NCI-H128 (cell line): ENCODE measurements around the gene PTGS2.

Experiments
- DNase-seq: peaks from one replicate; lab custom pipeline; 2025; ENCODE audit not compliant: unreplicated experiment; lab: John Stamatoyannopoulos, UW

The PTGS2 gene

GRCh38 chr1:186680245-186681061 lies at the start of gene PTGS2:
Gene PTGS2, minus strand, starts transcription at chr1:186680423. Its CDS starts 133 bp downstream, at chr1:186680290.
- peak; percentile 52 for DNase-seq

- DNase-seq, result no peak
Observed at GRCh38 chr1:186722711-186723309, 42.6 kb upstream of the PTGS2 start.

- no peak for DNase-seq
Observed at GRCh38 chr1:186717286-186717685, 37.1 kb upstream of the PTGS2 start.

GRCh38 chr1:186715887-186716809 lies 35.9 kb upstream of the PTGS2 start:
- DNase-seq, result no peak

GRCh38 chr1:186710696-186711095 lies 30.5 kb upstream of the PTGS2 start:
- no peak for DNase-seq

GRCh38 chr1:186708694-186709097 lies 28.5 kb upstream of the PTGS2 start:
- no peak for DNase-seq

GRCh38 chr1:186703209-186703766 lies 23.1 kb upstream of the PTGS2 start:
- no peak for DNase-seq

GRCh38 chr1:186700722-186701121 lies 20.5 kb upstream of the PTGS2 start:
- DNase-seq, result no peak

GRCh38 chr1:186699519-186699918 lies 19.3 kb upstream of the PTGS2 start:
- no peak for DNase-seq

- no peak for DNase-seq
Observed at GRCh38 chr1:186689907-186690306, 9.7 kb upstream of the PTGS2 start.

GRCh38 chr1:186689376-186689775 lies 9.2 kb upstream of the PTGS2 start:
- DNase-seq, result no peak

- no peak for DNase-seq
Observed at GRCh38 chr1:186683652-186684410, 3.6 kb upstream of the PTGS2 start.

GRCh38 chr1:186682736-186683135 lies 2.5 kb upstream of the PTGS2 start:
- DNase-seq, result no peak

GRCh38 chr1:186681801-186682200 lies 1.6 kb upstream of the PTGS2 start:
- no peak for DNase-seq

GRCh38 chr1:186681121-186681520 lies 898 bp upstream of the PTGS2 start:
- DNase-seq, result no peak

GRCh38 chr1:186679924-186680244 lies 339 bp downstream of the PTGS2 start:
- no peak for DNase-seq

GRCh38 chr1:186678155-186678554 lies 2.1 kb downstream of the PTGS2 start:
- DNase-seq, result no peak

GRCh38 chr1:186672596-186672995 lies 7.6 kb downstream of the PTGS2 start:
- no peak for DNase-seq

GRCh38 chr1:186672131-186672530 lies 8.1 kb downstream of the PTGS2 start:
- no peak for DNase-seq

- no peak for DNase-seq
Observed at GRCh38 chr1:186671136-186671825, 8.9 kb downstream of the PTGS2 start.
